ENCODE data around the gene SSNA1. TPM values are rescaled to one million over a fixed set of nuclear protein-coding genes. Genes with fewer than 3 reads are reported as not detected.

SSNA1 gene
- total and polyA plus RNA-seq, 2 experiments from 2014 or later: 64.5 to 110 TPM

DNA sequence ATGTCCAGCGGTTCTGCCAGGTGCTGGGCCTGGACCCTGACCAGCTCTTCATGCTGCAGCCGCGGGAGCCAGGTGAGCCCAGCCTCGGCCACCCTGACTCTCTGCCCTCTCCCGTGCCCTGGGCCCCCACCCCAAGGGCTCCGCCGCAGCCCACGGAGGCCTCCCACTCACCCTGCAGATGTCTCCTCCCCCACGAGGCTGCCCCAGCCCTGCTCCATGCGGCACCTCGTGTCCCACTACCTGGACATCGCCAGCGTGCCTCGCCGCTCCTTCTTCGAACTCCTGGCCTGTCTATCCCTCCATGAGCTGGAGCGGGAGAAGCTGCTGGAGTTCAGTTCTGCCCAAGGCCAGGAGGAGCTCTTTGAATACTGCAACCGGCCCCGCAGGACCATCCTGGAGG, 26.1 kb downstream of the SSNA1 start:
- no peak for DNase-seq (ENCODE audit: low read depth in 1 of 2, low spot score in 1 of 2)
- Histone ChIP-seq H3K27ac (no peak overlapping the region), H3K27me3 (no peaks in the 10 kb centered on the region), H3K9me3 (ENCODE audit: low read depth) (no peaks in the 10 kb centered on the region), H3K4me1 (ENCODE audit: low read depth) (peaks cover 19% of the 10 kb centered on the region), H3K36me3 (no peaks in the 10 kb centered on the region), H3K4me3 (no peak overlapping the region)
- TF ChIP-seq, protein P1, sequence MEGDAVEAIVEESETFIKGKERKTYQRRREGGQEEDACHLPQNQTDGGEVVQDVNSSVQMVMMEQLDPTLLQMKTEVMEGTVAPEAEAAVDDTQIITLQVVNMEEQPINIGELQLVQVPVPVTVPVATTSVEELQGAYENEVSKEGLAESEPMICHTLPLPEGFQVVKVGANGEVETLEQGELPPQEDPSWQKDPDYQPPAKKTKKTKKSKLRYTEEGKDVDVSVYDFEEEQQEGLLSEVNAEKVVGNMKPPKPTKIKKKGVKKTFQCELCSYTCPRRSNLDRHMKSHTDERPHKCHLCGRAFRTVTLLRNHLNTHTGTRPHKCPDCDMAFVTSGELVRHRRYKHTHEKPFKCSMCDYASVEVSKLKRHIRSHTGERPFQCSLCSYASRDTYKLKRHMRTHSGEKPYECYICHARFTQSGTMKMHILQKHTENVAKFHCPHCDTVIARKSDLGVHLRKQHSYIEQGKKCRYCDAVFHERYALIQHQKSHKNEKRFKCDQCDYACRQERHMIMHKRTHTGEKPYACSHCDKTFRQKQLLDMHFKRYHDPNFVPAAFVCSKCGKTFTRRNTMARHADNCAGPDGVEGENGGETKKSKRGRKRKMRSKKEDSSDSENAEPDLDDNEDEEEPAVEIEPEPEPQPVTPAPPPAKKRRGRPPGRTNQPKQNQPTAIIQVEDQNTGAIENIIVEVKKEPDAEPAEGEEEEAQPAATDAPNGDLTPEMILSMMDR (IDR thresholded peaks at IDR 0.05; ENCODE audit: low read depth, low read length): no peak

DNA sequence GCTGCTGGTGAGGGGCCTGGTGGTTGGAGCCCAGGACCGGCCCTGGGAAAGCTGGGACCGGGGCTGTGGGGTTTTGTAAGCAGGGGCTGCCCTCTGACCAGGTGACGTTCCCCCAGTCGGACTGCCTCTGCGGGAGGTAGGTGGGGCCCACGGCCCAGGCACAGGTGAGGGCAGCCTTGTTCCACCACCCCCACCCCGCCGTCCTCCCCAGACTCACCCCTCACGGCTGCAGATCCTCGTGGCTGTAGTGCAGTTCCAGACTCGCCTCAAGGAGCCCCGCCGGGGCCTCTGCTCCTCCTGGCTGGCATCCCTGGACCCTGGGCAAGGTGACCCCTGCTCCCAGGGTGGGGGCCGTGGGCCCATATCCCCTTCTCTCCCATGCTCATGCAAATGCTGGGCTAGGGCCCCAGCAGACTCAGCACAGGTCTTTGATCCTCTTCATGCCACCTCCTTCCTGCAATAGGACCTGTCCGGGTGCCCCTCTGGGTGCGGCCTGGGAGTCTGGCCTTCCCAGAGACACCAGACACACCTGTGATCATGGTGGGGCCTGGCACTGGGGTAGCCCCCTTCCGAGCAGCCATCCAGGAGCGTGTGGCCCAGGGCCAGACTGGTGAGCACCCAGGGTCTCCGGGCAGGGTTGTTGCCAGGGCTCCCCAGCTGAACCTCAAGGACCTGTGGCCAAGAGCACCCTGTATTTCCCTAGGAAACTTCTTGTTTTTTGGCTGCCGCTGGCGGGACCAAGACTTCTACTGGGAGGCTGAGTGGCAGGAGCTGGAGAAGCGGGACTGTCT, 26.9 kb downstream of the SSNA1 start:
- DNase-seq (ENCODE audit: low read depth in 1 of 2, low spot score in 1 of 2): no peak

DNA sequence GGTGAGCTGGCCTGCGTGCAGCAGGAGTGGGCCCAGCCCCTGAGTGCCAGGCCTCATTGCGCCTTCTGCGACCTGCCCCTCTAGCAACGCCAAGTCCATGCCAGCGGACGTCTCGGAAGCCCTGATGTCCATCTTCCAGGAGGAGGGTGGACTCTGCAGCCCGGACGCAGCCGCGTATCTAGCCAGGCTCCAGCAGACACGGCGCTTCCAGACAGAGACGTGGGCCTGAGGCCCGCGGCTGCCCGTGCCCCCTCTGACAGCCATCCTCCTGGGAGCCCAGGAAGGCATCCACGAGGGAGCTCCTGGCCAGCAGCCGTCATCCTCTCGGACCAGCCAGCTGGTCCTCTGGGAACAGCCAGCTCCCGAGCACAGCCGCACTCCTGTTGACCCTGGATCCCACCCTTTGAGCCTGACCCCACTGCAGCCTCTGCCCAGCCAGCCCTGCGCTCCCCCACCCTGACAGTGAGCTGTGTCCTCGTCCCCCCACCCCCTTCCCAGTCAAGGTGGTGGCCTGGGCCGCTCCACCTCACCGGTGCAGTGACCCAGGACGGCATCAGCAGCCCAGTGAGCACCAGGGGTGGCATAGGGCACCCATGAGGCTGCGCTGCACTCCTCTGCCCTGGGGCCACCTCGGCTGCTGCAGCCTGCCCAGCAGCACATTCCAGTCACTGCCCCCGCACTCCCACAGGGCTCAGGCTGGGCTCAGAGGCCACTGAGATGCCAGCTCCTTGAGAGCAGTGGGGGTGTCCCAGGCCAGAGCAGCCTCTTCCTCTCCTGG, 27.9 kb downstream of the SSNA1 start:
- no peak for DNase-seq (ENCODE audit: low read depth in 1 of 2, low spot score in 1 of 2)
- TF ChIP-seq, protein P1 (IDR thresholded peaks at IDR 0.05; ENCODE audit: low read depth, low read length): no peak
- Histone ChIP-seq H3K27ac (no peak overlapping the region), H3K27me3 (no peaks in the 10 kb centered on the region), H3K9me3 (ENCODE audit: low read depth) (no peaks in the 10 kb centered on the region), H3K4me1 (ENCODE audit: low read depth) (peaks cover 25% of the 10 kb centered on the region), H3K36me3 (no peaks in the 10 kb centered on the region), H3K4me3 (no peak overlapping the region)

More for the DNA sequence above, 26.9 kb downstream of the SSNA1 start:
- H3K36me3 ChIP-seq: no peaks in the 10 kb centered on the region
- peaks cover 21% of the 10 kb centered on the region for H3K4me1 ChIP-seq (ENCODE audit: low read depth)
- no peaks in the 10 kb centered on the region for H3K27me3 ChIP-seq
- TF ChIP-seq, protein P1 (IDR thresholded peaks at IDR 0.05; ENCODE audit: low read depth, low read length): no peak
- H3K4me3 ChIP-seq: no peak overlapping the region
- no peaks in the 10 kb centered on the region for H3K9me3 ChIP-seq (ENCODE audit: low read depth)
- no peak overlapping the region for H3K27ac ChIP-seq

DNA sequence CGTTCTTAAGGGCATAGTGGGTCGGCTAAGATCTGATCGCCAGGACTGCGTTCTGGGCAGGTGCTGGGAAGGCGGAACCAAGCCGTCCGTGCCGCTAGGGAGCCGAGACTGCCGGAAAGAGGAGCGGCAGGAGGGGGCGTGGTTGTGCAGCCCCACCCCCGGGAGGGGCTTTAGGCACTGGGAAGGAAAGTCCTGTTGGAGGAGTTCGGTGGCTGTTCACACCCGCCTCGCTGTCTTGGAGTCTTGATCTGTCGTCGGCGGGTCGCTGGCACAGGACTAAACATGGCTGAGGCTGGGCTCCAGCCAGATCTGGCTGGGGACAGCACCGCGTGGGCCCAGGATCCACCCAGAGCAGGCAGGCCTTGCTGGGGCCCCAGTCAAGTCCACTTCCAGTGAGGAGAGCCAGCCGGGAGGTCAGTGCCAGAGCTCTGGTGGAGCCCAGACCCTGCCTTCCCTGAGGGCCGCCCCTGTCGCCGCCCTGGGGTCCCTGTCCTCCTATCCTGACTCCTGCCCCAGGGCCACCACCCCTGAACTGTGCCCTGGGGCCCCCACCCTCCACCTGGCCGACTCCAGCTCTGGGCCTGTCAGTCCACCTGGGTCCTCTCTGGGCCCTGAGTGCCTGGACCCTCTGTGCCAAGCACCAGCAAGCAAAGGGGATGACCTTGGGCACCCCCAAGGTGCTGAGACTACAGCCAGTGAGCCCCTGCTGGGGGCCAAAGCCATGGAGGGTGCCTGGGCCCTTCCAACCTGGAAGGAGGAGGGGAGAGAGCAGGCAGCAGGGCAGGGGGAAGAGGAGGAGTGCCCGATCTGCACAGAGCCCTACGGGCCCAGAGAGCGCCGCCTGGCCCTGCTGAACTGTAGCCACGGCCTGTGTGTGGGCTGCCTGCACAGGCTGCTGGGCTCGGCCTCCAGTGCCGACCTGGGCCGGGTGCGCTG, 29.1 kb downstream of the SSNA1 start:
- Histone ChIP-seq H3K27ac (peak overlapping the region; percentile 90), H3K4me1 (ENCODE audit: low read depth) (peaks cover 25% of the 10 kb centered on the region), H3K4me3 (no peak overlapping the region), H3K36me3 (no peaks in the 10 kb centered on the region), H3K27me3 (no peaks in the 10 kb centered on the region), H3K9me3 (ENCODE audit: low read depth) (no peaks in the 10 kb centered on the region)
- peak; percentile 24 to 76 for DNase-seq (ENCODE audit: low read depth in 1 of 2, low spot score in 1 of 2)
- TF ChIP-seq, protein P1 (IDR thresholded peaks at IDR 0.05; ENCODE audit: low read depth, low read length): no peak

DNA sequence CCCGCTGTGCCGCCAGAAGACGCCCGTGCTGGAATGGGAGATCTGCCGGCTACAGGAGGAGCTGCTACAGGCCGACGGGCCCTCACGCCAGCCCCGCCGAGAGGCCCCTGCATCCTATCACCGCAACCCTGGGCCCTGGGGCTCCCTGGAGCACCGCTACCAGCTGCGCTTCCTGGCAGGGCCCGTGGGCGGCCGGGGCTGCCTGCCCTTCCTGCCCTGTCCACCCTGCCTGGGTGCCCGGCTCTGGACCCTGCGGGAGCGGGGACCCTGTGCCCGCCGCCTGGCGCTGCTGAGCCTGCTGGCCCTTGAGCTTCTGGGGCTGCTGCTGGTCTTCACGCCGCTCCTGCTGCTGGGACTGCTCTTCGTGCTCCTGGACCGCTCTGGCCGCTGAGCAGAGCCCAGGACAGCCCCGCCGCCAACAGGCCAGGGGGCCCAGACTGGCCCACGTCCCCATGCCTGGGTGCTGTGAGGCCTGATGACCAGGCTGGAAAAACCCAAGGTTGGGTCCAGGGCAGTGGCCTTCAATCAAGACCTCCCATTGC, 29.8 kb downstream of the SSNA1 start:
- Histone ChIP-seq H3K27ac (peak overlapping the region; percentile 90), H3K9me3 (ENCODE audit: low read depth) (no peaks in the 10 kb centered on the region), H3K36me3 (no peaks in the 10 kb centered on the region), H3K4me1 (ENCODE audit: low read depth) (peaks cover 31% of the 10 kb centered on the region), H3K27me3 (no peaks in the 10 kb centered on the region), H3K4me3 (no peak overlapping the region)
- TF ChIP-seq, protein P1 (IDR thresholded peaks at IDR 0.05; ENCODE audit: low read depth, low read length): no peak
- no peak for DNase-seq (ENCODE audit: low read depth in 1 of 2, low spot score in 1 of 2)
